Measurements from ENCODE around the gene SFI1. TPM values are rescaled to one million over a fixed set of nuclear protein-coding genes. Genes with fewer than 3 reads are reported as not detected.

Gene SFI1
- total RNA-seq, 1 experiment from 2014 or later, result 61.6 TPM

GRCh38 chr22:31618057-31618456 lies 121.7 kb downstream of the SFI1 start:
- H3K4me1 ChIP-seq (ENCODE audit: insufficient read depth, low read length, poor library complexity, severe bottlenecking), result no peaks in the 10 kb centered on the region
- no peaks in the 10 kb centered on the region for H3K9me3 ChIP-seq (ENCODE audit: low read depth, low read length, poor library complexity, severe bottlenecking)
- ChIA-PET POLR2A (ENCODE audit: low non-redundant PET) (no interaction called here), CTCF (no interaction called here)
- no peaks in the 10 kb centered on the region for H3K27me3 ChIP-seq (replicated peaks; ENCODE audit: insufficient read depth, low read depth, low read length, poor library complexity)
- BruUV-seq (replicated peaks), result no TSS peak
- intact Hi-C loops (cut with micrococcal nuclease; ENCODE audit: unreplicated experiment), result no loop called here
- no peak overlapping the region for H3K27ac ChIP-seq (ENCODE audit: low read depth, low read length, poor library complexity, severe bottlenecking)
- no peak for DNase-seq (ENCODE audit: low spot score)
- H3K4me3 ChIP-seq (ENCODE audit: low read depth, low read length, poor library complexity, severe bottlenecking), result no peak overlapping the region
- no peak for TF ChIP-seq EZH2 (IDR thresholded peaks at IDR 0.05; ENCODE audit: borderline replicate concordance, low read depth, low read length, poor library complexity, severe bottlenecking)
- TF ChIP-seq CTCF (conservative IDR thresholded peaks at IDR 0.05; ENCODE audit: low read depth, low read length), result no peak
- peaks cover 17% of the 10 kb centered on the region for H3K36me3 ChIP-seq (ENCODE audit: insufficient read depth, low read length, poor library complexity, severe bottlenecking)

- no TSS peak for BruUV-seq (replicated peaks)
- POLR2A ChIA-PET (ENCODE audit: low non-redundant PET), result no interaction called here
- intact Hi-C loops (cut with micrococcal nuclease; ENCODE audit: unreplicated experiment), result no loop called here
Measured at GRCh38 chr22:31618471-31619176, 122.3 kb downstream of the SFI1 start.

DNA sequence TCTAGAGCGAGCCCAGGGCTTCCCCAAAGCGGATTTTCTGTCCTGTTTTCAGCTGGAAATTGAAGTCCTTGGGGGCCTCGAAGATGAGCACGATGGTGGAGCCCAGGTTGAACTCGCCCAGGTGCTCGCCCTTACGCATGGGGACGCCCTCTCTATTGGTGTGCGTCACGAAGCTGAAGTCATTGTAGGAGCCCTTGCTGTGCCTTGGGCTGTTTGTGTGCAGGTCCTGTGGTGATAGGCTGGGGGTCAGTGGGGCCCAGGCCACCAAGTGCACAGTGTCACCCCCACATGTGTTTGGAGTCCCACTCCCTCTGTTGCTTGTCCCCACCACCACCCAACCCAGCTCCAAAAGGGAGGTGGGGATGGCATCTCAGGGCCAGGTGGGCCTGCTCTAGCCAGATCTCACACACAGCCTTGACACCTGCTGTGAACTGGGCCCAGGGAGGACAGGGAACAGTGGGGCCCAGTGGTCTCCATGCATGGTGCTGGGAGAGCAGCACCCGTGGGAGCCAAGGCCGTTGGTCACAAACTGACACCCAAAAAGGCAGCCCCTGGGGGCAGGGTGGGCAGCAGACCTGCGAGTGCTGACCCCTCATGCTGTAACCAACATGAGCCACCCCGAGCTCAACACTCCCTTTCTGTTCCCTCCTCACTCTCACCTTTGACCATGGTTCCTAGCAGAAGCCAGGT lies 123.4 kb downstream of the SFI1 start:
- POLR2A ChIA-PET (ENCODE audit: low non-redundant PET), result no interaction called here
- intact Hi-C loops (cut with micrococcal nuclease; ENCODE audit: unreplicated experiment), result no loop called here
- no TSS peak for BruUV-seq (replicated peaks)

More at GRCh38 chr22:31618471-31619176, 122.3 kb downstream of the SFI1 start:
- Histone ChIP-seq H3K27ac (ENCODE audit: low read depth, low read length, poor library complexity, severe bottlenecking) (no peak overlapping the region), H3K9me3 (ENCODE audit: low read depth, low read length, poor library complexity, severe bottlenecking) (no peaks in the 10 kb centered on the region), H3K27me3 (replicated peaks; ENCODE audit: insufficient read depth, low read depth, low read length, poor library complexity) (no peaks in the 10 kb centered on the region), H3K36me3 (ENCODE audit: insufficient read depth, low read length, poor library complexity, severe bottlenecking) (peaks cover 17% of the 10 kb centered on the region), H3K4me3 (ENCODE audit: low read depth, low read length, poor library complexity, severe bottlenecking) (no peak overlapping the region), H3K4me1 (ENCODE audit: insufficient read depth, low read length, poor library complexity, severe bottlenecking) (no peaks in the 10 kb centered on the region)
- CTCF ChIA-PET, result no interaction called here
- TF ChIP-seq CTCF (conservative IDR thresholded peaks at IDR 0.05; ENCODE audit: low read depth, low read length) (no peak), EZH2 (IDR thresholded peaks at IDR 0.05; ENCODE audit: borderline replicate concordance, low read depth, low read length, poor library complexity, severe bottlenecking) (no peak)
- no peak for DNase-seq (ENCODE audit: low spot score)

More for the DNA sequence above, 123.4 kb downstream of the SFI1 start:
- Histone ChIP-seq H3K27ac (ENCODE audit: low read depth, low read length, poor library complexity, severe bottlenecking) (no peak overlapping the region), H3K36me3 (ENCODE audit: insufficient read depth, low read length, poor library complexity, severe bottlenecking) (peaks cover 17% of the 10 kb centered on the region), H3K4me3 (ENCODE audit: low read depth, low read length, poor library complexity, severe bottlenecking) (no peak overlapping the region), H3K4me1 (ENCODE audit: insufficient read depth, low read length, poor library complexity, severe bottlenecking) (no peaks in the 10 kb centered on the region), H3K9me3 (ENCODE audit: low read depth, low read length, poor library complexity, severe bottlenecking) (no peaks in the 10 kb centered on the region), H3K27me3 (replicated peaks; ENCODE audit: insufficient read depth, low read depth, low read length, poor library complexity) (no peaks in the 10 kb centered on the region)
- no peak for DNase-seq (ENCODE audit: low spot score)
- CTCF ChIA-PET, result no interaction called here
- no peak for TF ChIP-seq CTCF (conservative IDR thresholded peaks at IDR 0.05; ENCODE audit: low read depth, low read length)
